CD4-positive, alpha-beta T cell treated with Interferon gamma for 1 hour (primary cell): Measurements from ENCODE around the gene LRIT1.

Source experiments
- DNase-seq: peaks from one replicate; pipeline ENCODE4 v3.0.0-alpha.2; 2020

Gene LRIT1

GRCh38 chr10:84254552-84255478, 13.5 kb upstream of the LRIT1 start:
- no peak for DNase-seq

- DNase-seq, result no peak
Observed at GRCh38 chr10:84248794-84249193, 7.4 kb upstream of the LRIT1 start.

GRCh38 chr10:84247496-84247895, 6.2 kb upstream of the LRIT1 start:
- no peak for DNase-seq

DNA sequence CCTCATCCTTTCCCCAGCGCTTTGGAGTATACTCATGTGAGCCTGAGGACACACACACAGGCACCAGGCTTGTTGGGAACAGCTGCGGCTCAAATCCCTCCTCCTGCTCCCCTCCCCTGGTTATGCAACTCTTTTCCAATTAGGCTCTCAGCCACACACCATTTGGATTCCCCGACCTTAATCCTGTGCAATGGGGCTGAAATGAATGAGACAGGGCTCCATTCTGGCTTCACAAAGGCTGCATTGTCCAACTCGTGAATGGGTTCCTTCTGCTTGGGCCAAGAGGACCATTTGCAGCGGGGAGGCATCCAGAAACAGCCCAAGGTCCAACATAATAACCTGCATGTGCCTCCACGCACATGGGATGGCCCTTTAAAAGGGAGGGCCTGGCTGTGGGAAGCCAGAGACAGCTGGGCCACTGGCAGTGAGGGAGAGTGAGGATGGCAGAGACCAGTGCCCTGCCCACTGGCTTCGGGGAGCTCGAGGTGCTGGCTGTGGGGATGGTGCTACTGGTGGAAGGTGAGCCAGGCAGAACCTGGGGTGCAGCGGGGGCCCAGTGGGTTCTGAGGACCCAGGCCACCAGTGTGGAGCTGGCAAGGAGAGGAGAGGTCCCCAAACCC, 3.4 kb upstream of the LRIT1 start, which contains the start of gene RGR:
Gene RGR (plus strand): TSS at position 403 of the 620 bp plus-strand sequence. CDS start 38 bp downstream, at position 441.
- DNase-seq, result no peak

- DNase-seq, result no peak
Observed at GRCh38 chr10:84243759-84244158, 2.4 kb upstream of the LRIT1 start.

DNA sequence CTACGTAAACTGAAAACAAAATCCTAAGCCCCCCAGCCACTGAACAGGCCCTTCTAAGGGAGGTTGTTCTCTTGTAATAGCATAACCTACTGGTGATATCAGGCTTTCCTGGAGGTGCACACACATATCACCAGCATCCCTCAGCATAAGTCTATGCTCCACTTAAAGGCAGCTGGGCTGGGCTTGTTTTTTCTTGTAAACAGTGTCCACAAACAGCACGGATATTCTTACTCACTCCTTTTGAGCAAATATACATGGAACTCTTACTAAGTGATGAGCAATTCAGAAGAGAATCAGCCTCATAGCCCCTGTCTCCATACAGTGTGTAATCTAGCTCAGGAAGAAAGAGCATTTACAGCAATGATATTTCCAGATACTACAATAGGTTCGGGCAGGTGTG, 2.4 kb downstream of the LRIT1 start:
- DNase-seq, result no peak

DNA sequence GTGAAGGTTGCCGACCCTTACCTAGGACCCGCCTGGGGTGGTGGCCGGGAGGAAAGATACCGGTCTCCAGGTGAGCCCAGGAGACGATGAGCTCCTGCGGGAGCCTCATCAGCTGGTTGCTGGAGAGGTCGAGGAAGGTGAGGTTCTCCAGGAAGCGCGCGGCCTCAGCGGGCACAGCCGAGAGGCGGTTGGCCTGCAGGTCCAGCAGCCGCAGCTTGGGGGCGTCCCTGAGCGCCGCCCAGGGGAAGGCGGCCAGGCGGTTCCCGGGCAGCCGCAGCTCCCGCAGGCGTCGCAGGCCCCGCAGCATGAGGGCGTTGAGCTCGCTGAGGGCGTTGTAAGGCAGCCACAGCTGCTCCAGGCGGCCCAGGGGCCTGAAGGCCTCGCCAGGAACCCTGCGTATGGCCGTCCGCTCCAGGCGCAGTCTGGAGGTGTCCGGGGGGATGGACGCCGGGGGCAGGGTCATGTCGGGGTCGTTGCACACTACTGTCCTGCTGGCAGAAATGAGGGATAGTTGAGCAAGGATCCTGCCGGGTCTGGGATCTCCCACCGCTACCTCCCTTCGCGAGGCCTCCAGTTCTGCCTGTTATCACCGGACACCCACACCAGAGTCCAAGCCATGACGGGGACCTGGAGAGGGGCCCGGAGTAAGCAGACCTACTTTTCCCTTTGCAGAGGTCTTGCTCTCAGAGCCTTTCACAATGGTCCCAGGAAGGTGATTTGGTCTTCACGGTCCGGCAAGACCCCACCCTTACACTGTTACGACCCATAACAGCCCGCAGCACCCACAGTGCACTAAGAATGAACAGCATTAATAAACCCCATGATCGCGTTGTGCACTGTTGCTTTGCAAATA, 3.9 kb downstream of the LRIT1 start:
- DNase-seq, result no peak

DNA sequence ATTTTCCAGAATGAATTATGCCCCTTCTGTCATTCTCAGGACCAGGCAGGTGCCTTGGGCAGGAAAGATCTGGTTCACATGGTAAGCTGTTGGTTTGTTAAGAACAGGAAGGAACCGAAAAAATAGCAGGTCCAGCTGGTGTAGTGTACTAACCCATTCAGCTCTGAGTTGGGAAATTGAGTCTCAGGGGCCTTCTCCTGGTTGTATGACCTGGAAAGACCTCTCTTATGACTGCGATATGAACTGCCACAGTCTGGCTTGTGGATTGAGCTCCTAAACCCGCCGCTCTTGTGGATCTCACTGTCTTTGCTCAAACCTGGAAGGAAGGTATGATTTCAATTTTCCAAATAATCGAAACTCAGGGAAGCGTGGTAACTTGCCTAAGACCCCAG, 4.5 kb downstream of the LRIT1 start:
- no peak for DNase-seq

GRCh38 chr10:84235096-84235495, 6.2 kb downstream of the LRIT1 start:
- DNase-seq, result no peak

DNA sequence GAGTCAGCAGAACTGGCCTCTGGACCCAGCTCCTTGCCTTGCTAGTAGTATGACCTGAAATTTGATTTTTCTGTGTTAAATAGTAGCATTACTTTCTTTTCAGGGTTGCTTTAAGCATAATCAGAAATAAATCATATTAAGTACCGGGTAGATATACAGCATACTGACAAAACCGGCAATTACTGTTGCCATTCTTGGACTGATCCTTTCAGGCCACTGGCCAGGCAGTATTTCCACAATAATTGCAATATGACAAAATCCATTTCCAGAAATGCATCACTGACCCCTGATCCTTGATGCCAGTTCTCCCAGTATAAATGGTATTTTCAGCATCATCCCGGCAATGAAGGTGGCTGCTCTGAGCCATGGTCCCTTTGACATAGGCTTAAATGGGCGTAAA, 6.9 kb downstream of the LRIT1 start:
- no peak for DNase-seq

DNA sequence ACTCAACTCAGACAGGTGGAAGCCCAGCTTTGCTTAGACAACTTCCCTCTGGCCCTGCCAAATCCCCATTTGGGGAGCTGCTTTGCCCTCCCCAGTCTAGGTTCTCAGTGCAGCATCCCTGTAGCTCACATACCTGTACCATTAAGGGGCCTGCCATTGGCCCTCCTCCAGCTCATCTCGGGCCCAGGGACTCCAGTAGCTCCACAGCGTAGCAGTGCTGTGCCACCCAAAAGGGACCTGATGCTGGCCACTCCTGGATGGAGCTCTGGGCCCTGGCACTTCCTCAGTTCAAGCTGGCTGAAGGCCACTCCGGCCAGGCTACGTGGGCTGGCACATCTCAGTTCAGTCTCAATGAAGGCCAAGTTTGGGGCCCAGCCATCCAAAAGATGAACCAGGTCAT, 7.4 kb downstream of the LRIT1 start:
- no peak for DNase-seq

DNA sequence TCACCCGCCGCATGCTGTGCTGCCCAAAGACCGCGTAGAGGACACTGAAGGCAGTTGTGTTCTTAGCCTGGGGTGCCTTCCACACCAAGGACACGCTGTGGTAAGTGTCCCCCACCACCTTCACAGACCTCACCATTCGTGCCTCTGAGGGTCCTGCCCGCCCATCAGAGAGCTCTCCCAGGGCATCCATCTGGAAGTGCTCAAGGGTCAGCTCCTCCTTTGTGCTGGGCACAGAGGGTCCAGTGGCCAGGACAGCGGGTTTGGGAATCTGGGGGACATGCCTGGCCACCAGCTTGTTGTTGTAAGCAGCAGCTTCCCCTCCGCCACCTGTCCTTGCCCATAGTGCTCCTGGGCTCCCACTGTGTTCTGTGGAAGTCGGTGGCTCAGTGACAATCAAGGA, 9.0 kb downstream of the LRIT1 start:
- DNase-seq, result no peak

DNA sequence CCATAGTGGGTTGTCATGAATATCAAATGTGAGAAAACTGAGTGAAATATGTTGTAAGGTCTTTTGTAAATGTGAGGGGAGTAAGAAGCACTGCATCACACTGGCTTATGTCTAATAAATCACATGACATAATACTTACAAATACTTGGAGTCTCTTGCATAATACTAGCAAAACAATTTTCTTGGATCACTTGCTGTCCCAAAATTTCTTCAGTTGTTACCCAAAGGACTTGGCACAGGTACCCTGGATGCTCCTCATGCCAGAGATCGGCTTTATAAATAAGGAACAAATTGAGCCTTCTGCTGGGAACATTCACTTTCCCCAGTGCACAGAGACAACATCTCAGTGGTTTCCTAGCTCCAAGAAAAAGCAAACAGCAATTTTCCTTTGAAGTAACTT, 11.0 kb downstream of the LRIT1 start:
- DNase-seq, result no peak

DNA sequence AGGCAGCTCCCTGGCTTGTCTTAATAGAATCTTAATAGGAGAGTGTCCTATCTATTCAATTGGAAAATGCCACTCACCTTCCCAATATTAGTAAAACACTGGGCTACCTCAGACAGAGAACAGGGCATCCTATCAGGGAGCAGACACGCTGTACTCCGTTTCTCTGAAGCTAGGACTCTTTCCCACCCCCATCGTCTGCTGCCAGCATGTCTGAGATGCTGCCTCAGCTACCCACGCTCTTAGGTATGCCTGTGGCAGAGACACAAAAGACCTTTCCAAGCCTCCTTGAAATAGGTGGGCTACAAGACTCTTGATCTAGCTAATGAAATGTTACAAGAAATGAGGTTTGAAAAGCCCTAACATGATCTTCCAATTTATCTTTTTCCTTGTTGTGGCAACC, 13.5 kb downstream of the LRIT1 start:
- DNase-seq, result no peak

DNA sequence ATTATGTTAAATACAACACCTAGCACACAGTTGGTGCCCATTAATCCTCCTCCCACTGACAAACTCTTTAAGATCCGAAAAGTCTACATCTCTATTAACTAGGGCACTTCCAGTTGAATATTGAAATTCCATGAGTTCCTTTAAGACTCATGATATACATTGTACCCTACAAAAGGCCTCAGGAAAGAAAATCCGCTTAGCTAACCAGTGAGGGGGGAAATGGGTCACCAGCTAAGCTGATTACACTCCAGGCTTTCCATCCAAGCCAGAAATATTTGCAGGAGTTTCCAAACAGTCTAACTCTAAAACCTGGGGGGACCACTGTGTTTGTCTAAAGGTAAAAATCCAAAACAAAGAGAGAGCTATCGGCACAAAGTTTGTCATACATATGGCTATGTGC, 14.7 kb downstream of the LRIT1 start:
- no peak for DNase-seq

DNA sequence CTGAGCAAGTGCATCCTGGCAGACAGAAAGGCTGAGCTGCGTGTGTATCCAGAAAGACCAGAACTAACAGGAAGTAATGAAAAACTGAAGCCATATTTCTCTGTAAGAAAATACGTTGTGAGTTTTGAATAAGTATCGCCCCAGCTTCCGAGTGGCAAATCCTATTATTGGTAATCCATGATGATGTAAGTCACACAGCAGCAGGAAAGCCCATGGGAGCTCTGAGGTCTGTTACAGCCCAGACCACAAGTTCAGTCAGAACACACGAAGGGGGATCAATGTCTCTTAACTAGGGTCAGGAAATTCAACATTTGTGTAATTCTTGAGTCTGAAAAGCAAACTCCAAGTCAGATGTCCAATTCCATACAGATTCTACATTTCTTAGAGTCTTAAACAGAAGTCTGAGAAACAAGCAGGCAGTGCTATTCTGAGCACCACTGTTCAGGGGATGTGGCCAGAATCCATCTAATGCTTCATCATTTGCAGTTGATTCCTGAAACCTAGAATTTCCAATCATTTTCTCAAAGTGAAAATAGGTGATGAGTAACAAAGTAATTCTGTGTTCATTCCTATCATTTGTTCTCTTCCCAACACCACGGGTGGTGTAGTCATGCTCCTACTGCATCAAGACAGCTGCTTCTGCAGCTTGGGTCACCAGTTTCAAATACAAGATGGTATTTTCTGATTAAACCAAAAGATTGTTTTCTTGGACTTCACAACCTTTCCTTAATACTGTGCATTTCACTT, 15.7 kb downstream of the LRIT1 start, which contains the start of gene LRIT2:
Gene LRIT2 (minus strand): TSS at position 118 of the 747 bp plus-strand sequence. CDS start 24 bp downstream, at position 94.
- DNase-seq, result no peak

DNA sequence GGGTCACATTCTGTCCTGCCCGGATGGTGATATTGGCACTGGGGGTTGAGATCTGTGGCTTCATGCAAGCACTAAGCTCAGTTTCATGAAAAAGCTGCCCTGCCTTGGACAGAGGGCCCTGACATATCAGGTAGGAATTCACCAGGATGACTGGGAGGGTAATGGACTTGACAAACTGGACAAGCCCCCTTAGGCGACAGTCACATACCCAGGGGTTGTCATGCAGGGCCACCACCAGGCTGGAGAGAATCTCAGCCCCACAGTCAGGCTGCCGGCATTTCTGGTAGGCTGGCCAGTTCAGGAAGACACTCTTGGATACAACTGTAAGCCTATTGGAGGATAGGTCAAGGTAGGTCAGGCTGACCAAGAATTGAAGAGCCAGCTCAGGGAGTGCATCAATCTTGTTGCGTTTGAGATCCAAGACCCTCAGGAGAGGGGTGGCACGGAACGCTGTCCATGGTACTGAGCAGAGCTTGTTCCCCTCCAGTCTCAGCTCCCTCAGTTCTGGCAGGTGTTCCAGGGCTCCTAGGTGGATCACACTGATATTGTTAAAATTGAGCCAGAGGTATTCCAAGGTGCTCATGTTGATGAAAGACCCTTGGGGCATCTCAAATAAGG, 16.8 kb downstream of the LRIT1 start:
- DNase-seq, result no peak

- no peak for DNase-seq
Observed at GRCh38 chr10:84221916-84222315, 19.4 kb downstream of the LRIT1 start.

DNA sequence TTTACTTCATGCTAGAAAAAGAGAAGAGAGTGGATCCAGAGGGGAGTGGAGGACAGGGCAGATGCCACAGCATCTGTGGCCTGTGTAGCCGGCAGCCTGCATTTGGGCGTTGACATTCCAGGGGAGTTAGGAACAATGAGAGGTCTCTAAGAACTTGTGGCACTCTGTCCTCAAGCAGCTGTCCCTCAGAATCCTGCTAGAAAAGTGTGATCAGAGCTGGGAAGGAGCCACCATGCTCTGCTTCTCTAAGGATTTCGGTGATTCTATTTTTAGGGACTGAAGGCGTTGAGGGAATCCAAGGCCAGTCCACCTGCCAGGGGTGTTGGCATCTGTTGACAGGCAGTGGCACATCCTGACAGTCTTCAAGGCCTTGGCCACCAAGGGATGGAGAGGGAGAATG, 23.6 kb downstream of the LRIT1 start:
- no peak for DNase-seq

DNA sequence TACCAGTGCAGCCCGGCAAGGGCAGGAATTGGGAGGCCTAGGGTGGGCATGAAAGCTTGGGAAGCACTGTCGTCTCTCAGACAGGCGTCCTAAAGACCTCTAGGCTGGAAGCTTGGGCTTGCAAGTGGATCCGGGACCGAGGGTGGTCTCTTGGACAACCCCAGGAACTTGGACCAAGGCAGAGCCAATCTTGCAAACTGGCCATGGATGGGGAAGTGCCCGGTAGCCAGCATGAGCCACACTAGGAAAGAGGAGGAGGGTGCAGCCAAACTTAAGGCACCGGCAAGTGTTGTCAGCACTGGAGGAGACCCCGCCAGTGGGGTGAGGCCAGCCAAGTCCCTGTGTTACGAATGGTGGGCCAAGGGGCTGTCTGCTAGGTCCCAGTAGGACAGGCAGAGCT, 24.5 kb downstream of the LRIT1 start:
- no peak for DNase-seq

DNA sequence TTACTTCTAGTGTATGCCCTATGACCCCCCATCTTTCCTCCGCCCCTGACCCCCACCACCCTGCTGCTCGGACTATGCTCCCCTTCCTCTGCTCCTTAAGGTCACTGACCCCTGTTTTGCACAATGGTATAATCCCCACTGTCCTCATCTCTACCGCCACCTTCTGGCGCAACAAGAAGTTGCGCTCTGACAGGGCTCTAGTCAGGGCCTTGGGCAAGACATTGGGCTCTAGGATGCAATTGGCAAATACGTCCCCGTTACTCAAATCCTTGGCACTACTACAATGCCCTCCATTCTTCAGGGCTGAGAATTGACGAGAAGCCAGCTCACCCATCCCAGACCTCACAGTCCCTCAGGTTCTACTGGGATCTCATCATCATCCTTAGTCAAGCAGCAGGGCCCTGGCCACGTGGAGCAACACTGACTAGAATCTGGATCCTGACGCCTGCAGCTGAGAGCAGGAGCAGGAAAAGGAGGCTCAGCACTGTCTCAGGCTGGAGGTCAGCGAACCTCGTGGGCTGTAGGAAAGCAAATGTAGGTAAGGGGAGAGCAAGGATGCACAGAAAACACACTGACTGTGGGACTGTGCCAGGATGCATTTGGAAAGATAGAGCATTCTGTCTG, 26.6 kb downstream of the LRIT1 start:
- no peak for DNase-seq
